Measurements from ENCODE around the gene NAV2. TPM values are rescaled to one million over a fixed set of nuclear protein-coding genes. Genes with fewer than 3 reads are reported as not detected.

NAV2 gene
- total RNA-seq, 3 donors from 2014 or later: 21.9 to 65.9 (median 30.9) TPM

DNA sequence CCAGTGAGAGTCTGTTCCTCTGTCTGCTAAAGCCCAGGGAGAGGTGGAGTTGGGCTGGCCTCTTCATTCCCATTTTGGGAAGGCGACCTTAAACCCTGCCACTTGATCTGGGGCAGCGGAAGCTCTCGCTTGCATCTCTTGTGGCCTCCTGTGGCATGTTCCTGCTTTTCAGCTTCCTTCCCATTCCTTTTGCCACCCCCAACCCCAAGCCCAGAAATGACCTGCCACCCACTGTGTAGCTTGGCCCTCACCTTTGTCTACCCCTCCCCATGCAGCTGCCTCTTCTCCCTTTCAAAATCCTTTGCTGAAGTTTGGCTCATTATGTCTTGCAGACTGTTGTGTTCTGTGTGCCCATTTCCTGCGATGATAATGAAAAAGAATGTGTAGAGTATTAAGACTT, 337.4 kb downstream of the NAV2 start:
- H3K36me3 ChIP-seq (ENCODE audit: low read depth): no peaks in the 10 kb centered on the region
- DNase-seq: no peak
- no peak for ATAC-seq
- intact Hi-C loops (cut with DNase I, micrococcal nuclease): no loop called here
- no peaks in the 10 kb centered on the region for H3K4me1 ChIP-seq (ENCODE audit: low read depth)
- H3K9me3 ChIP-seq: no peaks in the 10 kb centered on the region
- TF ChIP-seq CTCF (IDR thresholded peaks at IDR 0.05): no peak
- no peak overlapping the region for H3K4me3 ChIP-seq

GRCh38 chr11:20050551-20051333, 338.1 kb downstream of the NAV2 start:
- intact Hi-C loops (cut with DNase I, micrococcal nuclease): no loop called here
- no peaks in the 10 kb centered on the region for H3K36me3 ChIP-seq (ENCODE audit: low read depth)

GRCh38 chr11:20051469-20052399, 339.1 kb downstream of the NAV2 start:
- no peak overlapping the region for H3K4me3 ChIP-seq
- intact Hi-C loops (cut with DNase I, micrococcal nuclease): no loop called here
- H3K4me1 ChIP-seq (ENCODE audit: low read depth): no peaks in the 10 kb centered on the region
- DNase-seq (no peak), ATAC-seq (no peak)
- no peaks in the 10 kb centered on the region for H3K36me3 ChIP-seq (ENCODE audit: low read depth)
- TF ChIP-seq CTCF (IDR thresholded peaks at IDR 0.05): no peak
- H3K9me3 ChIP-seq: no peaks in the 10 kb centered on the region

More at GRCh38 chr11:20050551-20051333, 338.1 kb downstream of the NAV2 start:
- no peak for DNase-seq
- no peaks in the 10 kb centered on the region for H3K4me1 ChIP-seq (ENCODE audit: low read depth)
- H3K9me3 ChIP-seq: no peaks in the 10 kb centered on the region
- no peak for TF ChIP-seq CTCF (IDR thresholded peaks at IDR 0.05)
- ATAC-seq: no peak
- H3K4me3 ChIP-seq: no peak overlapping the region

GRCh38 chr11:20053572-20053971, 340.9 kb downstream of the NAV2 start:
- Histone ChIP-seq H3K4me1 (ENCODE audit: low read depth) (no peaks in the 10 kb centered on the region), H3K36me3 (ENCODE audit: low read depth) (no peaks in the 10 kb centered on the region), H3K9me3 (no peaks in the 10 kb centered on the region), H3K4me3 (no peak overlapping the region)
- DNase-seq (no peak), ATAC-seq (no peak)
- TF ChIP-seq CTCF (IDR thresholded peaks at IDR 0.05): no peak
- intact Hi-C loops (cut with DNase I, micrococcal nuclease): no loop called here

- no peak for ATAC-seq
- H3K36me3 ChIP-seq (ENCODE audit: low read depth): no peaks in the 10 kb centered on the region
- H3K4me1 ChIP-seq (ENCODE audit: low read depth): no peaks in the 10 kb centered on the region
- no peak for DNase-seq
- intact Hi-C loops (cut with DNase I, micrococcal nuclease): no loop called here
- H3K4me3 ChIP-seq: no peak overlapping the region
- no peaks in the 10 kb centered on the region for H3K9me3 ChIP-seq
- no peak for TF ChIP-seq CTCF (IDR thresholded peaks at IDR 0.05)
Measured at GRCh38 chr11:20054584-20054983, 341.9 kb downstream of the NAV2 start.

Data from mucosa of descending colon (tissue), 3 donors.